HTERT RPE-1 (cell line): ENCODE measurements around the gene MMP7.
"Not testable (repeated sequence)": the region's sequence is repeated elsewhere in the genome, so short reads cannot be mapped to it uniquely, and the experiment has no call there.

Experiments
- in situ Hi-C: fragments of 300-500 bp; cut with MboI; formaldehyde crosslinking; loops from 4 replicates; pipeline ENCODE4 v1.14.3; 2020; ENCODE audit warnings: low sequenced_read_pairs

Gene MMP7

DNA sequence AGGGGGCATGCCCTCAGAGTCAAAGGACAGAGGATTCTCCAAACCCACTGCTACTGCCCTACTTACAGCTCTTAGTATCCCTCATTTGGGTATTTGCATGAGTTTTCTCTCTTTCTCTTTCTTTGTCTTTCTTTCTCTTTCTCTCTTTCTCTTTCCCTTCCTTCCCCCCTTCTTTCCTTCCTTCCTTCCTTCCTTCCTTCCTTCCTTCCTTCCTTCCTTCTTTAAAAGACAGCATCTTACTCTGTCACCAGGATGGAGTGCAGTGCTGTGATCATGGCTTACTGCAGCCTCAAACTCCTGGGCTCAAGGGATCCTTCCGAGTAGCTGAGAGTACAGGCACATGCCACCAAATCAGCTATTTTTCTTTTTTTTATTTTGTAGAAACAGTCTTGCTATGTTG is 14.0 kb upstream of the MMP7 start:
- in situ Hi-C loops = no loop called here

DNA sequence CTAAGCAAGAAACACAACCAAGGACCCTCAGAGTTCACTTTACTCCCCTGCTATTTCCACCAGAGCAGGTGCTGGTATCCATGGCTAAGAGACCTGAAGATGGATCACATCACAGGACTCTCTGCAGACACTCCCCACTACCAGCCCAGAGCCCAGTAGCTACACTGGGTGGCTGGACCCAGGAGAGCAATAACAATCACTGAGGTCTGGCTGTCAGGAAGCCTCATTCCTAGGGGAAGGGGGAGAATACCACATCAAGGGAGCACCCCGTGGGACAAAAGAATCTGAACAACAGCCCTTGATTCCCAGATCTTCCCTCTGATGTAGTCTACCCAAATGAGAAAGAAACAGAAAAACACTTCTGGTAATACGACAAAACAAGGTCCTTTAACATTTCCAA is 9.0 kb upstream of the MMP7 start:
- in situ Hi-C loops = no loop called here

DNA sequence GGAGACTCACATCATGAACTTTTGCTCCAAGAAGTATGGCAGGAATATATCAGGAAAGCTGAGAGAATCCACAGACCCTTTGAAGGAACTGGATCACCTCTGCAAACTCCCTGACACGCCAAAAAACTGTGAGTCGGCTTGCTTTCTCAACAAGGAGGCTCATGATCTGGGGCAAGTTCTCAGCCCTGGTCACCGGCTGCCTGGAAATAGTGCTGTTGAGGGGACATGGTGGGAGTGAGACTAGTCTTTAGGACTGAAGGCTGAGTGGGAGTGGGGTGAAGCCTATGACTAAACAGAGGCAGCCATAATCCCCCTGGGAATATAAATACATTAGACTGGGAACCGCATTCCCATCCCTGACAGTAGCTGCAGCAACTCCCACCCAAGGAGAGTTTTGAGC is 8.4 kb upstream of the MMP7 start:
- in situ Hi-C loops = no loop called here

DNA sequence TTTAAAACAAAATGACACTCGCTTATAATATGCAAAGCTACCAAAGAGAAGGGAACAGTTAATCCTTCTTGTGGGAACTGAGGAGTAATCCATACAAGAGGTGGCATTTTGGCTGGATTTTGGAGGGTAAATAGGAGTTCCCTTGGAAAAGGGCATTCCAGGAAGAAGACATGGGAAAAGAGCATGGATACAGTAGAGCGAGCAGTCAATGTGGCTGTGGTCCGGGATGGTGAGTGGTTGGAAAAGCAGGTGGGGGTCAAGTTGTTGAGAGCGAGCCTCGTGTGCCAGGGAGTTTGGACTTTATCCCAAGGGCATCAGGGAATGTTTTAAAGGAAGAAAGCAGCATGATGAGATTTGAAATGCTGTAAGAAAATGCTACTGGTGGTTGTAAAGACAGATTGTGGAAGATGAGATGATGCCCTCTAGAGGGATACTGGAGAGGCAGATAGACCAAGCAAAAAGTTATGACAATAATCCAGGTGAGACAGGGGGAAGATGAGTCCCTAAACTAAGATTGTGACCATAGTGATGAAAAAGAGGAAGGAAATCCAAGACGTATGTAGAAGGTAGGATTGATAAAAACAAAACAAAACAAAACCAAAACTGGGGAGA is 3.8 kb upstream of the MMP7 start:
- in situ Hi-C loops = no loop called here

DNA sequence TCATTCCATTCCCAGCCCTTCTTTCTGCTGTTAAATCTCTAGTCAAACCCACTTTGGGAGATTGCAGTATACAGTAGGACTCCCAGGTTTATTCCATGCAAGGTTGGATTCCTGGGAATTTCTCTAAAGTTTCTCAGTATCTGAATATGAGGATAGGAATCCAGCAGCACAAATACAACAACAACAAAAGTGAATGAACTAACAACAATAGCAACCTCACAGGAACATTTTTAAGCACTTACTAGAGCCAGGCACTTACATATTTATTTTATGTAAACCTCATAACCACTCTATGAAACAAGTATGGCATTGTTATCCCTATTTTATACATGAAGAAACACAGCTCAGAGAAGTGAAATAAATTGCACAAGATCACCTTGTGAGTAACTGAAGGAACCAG is 1.9 kb downstream of the MMP7 start:
- in situ Hi-C loops = no loop called here

DNA sequence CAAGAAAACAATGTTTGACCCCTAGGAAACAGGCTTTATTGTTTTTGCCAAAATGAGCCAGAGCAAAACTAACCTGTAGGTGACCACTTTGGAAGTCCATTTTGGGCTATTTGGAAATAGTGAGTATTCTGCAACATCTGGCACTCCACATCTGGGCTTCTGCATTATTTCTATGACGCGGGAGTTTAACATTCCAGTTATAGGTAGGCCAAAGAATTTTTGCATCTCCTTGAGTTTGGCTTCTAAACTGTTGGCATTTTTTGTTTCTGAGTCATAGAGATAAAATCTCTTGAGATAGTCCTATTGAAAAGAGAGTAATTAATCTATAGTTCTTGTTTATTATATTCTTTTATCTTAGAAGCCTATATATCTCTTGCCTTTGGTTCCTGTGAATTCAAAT is 2.9 kb downstream of the MMP7 start:
- in situ Hi-C loops = no loop called here

DNA sequence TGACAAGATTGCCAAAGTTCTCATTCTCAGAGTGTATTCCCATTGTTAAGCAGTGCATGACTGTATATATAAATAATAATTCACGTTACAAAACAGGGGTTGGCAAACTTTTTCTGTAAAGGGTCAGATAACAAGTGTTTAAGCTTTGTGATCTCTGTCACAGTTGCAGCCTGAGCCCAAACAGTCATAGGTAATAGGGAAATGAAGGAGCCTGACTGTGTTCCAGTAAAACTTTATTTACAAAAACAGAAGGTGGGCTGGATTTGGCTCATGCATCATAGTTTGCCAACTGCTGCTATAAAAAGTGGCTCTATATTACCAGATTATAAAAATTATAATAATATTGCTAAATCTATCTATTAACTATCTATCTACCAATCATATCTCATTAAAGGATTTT is 3.5 kb downstream of the MMP7 start:
- in situ Hi-C loops = no loop called here

DNA sequence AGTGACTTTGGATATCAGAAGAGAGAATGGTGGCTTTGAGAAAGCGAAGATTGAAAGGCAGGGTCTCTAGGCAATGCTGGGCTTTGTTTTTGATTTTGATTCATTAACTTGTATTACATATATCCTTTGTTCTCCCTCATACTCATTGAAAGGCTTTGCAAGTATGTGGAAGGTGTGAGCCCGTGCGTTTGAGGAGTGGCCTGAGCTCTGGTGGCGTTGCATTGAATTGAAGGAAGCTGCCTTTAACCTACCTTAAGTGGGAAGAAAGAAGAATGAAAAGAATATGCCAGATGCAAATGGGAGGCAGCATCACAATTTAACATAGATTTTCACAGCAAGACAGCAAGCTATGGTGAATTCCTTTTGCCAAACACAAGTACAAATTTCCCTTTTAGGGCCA is 6.7 kb downstream of the MMP7 start:
- in situ Hi-C loops = no loop called here

DNA sequence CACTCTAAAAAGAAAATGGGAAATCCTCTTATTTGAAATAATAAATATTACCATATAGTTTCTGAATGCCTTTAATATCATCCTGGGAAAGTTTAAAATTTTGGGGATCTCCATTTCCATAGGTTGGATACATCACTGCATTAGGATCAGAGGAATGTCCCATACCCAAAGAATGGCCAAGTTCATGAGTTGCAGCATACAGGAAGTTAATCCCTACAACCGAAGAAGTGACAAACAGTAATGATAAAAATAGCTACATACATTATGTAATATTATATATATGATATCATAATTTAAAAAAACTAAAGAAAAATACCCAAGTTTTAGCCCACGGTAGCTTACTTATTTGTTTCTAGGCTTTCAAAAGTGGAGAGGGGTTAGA is 7.4 kb downstream of the MMP7 start:
- in situ Hi-C loops = no loop called here

DNA sequence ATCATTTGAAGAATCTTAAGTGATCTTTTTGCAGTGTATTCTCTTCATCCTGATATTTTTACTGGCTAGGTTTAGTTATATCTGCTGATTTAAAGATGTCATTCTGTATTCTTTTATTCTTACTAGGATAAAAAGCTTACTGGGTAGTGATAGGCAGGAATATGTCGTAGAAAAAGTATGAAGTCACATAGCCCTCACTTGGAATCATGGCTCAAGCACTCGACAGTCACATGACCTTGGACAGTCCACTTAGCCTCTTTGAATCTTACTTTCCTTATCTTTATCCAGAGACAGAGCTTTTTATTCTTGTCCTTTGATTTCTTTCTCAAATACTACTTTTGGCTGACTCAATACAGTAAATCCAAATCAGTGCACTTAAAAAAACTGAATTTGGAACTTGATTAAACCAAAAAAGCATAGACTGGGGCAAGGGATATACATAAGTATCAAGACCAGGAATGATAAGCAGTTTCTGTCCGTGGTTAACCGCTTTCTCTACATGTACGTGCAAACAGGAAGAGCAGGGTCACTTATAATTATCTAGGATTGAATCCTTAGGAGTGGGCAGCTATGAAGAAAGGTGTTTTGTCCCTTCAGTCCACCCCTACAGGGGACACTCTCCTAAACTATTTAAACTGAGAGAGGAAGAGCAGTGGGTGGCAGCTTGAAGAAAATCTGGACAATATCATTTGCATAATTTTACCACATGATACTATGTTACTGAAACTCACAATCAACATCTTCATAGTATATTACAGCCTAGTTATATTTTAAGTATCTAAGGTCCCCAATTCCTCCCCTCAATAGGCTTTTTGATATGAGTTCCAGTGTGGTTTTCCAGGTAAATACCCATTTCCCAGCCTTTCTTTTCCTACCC is 8.0 kb downstream of the MMP7 start:
- in situ Hi-C loops = no loop called here

DNA sequence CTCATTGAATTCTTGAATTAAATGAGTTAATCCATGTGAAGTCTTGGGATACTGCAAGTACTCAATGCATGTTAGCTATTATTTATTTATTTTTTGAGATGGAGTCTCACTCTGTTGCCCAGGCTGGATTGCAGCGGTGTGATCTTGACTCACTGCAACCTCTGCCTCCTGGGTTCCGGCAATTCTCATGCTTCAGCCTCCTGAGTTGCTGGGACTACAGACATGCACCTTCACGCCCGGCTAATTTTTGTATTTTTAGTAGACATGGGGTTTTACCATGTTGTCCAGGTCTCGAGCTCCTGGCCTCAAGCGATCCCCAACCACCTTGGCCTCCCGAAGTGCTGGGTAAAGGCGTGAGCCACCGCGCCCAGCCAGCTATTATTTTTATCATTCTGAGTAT is 9.4 kb downstream of the MMP7 start:
- in situ Hi-C loops = no loop called here

DNA sequence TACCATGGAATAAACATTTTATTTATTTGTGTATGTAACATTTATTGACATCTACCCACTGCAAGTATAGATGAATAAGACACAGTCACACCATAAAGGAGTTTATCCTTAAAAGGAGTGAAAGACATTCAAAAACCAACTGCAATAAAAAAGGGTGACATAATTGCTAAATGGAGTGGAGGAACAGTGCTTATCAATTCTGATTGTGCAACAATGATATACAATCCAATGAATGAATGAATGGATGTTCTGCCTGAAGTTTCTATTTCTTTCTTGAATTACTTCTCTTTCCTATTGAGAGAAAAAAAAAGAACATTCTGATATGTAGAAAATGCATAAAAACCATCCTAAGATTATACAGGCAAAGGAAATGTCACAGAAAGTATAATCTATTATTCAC is 10.0 kb downstream of the MMP7 start:
- in situ Hi-C loops = no loop called here

DNA sequence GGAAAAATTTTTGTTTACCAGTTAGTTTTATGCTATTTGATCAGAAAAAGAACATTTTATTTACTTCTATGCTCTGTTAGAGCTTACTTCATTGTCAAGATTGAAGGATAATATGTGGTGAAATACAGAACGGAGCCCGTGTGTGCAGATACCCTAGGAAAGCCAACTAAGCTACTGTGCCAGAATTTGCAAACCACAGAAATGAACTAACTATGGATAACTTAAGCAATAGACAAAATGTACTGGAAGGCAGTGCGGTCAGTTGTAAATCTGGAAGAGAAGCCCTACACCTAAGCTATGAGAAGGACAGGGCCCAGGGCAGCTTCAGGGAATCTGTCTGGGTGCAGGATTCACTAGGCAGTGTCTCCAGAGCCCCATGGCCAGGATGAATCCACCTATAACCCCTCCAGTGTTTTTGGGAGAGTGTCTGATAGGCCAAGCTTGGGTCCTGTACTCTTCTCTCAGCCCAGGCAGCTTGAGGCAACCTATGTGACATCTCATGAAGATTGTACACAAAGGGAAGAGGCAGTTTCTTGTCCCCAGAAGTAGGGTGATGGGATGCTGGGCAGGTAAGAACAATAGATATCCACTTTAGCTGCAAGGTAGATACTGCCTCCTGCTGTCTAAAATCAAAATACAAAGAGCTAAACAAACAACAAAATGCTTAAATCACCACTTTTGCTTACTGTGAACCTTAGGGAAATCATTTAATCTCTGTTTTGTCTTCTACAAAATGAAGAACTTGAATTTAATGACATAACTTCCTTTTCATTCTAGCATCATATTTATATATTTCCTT is 12.1 kb downstream of the MMP7 start:
- in situ Hi-C loops = no loop called here

DNA sequence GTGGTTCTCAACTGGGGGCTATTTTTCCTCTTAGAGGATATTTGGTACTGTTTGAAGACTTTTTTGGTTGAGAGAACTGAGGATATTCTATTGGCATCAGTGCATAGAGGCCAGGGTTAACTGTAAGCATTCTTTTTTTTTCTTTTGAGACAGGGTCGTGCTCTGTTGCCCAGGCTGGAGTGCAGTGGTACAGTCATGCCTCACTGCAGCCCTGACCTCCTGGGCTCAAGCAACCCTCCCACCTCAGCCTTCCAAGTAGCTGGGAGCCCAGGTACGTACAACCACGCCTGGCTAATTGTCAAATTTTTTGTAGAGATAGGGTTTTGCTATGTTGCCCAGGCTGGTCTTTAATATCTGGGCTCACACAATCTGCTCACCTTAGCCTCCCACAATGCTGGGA is 12.9 kb downstream of the MMP7 start:
- in situ Hi-C loops = no loop called here

DNA sequence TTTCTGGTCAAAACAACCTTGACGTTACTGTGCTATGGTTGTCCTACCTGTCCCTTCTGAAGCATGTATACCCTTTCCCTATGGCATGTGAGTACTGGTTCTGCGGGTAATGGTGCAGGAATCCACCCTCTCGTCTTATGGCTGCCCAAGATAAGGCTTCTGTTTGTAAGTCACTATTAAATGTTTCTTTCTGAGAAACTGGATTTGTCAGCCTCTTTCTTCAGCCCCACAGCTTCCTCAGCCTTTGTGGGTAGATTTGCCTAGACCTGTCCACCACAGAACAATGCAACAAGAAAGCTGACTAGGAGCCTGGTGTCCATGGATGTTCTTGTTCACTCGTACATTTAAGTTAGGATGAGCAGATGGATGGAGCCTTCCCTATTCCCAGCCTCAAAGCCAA is 14.4 kb downstream of the MMP7 start:
- in situ Hi-C loops = no loop called here

DNA sequence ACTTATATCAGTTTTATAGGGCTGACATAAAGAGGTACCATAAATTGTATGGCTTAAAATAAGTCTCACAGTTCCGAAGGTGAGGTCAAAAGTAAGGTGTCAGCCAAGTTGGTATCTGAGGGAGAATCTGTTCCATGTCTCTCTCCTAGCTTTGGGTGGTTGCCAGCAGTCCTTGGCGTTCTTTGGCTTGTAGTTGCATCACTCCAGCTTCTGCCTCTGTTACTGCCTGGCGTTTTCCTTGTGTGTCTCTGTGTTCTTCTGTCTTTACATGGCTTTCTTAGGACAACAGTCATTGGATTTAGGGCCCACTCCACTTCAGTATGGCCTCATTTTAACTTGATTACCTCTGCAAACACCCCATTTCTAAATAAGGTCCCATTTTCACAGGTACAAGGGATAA is 16.7 kb downstream of the MMP7 start:
- in situ Hi-C loops = no loop called here

DNA sequence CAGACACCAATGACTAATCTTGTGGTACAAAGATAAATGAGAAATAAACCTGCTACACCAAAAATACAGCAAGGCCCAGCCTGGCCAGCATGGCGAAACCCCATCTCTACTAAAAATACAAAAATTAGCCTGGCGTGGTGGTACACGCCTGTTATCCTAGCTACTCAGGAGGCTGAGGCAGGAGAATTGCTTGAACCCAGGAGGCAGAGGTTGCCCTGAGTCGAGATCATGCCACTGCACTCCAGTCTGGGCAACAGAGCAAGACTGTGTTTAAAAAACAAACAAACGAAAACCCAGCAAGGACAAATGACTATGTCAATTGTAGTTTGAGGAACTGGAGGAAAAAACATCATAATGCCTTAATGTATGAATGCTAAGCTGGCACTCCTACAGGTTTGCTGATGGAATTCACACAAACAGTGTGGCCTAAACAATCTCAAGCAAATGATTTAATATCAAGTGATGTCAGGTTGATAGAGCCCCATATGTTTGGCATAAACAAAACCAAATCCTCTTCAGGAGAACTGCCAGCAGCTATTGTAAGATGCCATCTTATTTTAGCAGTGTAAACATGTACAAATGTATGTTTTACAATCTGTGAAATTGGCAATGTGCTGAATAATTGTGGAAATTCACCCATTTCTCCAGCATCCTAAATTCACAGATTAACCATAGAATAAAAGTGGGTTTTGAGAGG is 20.0 kb downstream of the MMP7 start:
- in situ Hi-C loops = no loop called here

DNA sequence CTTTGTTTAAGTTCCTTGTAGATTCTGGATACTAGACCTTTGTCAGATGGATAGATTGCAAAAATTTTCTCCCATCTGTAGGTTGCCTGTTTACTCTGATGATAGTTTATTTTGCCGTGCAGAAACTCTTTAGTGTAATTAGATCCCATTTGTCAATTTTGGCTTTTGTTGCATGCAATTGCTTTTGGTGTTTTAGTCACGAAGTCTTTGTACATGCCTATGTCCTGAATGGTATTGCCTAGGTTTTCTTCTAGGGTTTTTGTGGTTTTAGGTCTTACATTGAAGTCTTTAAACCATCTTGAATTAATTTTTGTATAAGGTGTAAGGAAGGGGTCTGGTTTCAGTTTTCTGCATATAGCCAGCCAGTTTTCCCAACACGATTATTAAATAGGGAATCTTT is 27.7 kb downstream of the MMP7 start:
- in situ Hi-C loops = not testable (repeated sequence)

DNA sequence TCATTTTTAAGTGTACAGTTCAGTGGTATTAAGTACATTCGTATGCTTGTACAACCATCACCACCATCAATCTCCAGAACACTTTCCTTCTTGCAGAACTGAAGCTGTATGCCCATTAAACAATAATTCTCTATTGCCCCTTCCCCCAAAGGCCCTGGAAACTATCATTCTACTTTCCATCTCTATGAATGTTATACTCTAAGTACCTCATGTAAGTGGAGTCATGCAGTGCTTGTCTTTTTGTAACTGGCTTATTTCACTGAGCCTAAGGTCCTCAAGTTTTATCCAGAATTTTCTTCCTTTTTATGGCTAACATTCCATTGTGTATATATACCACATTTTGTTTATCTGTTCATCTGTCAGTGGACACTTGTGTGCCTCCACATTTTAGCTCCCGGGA is 29.7 kb downstream of the MMP7 start:
- in situ Hi-C loops = no loop called here

DNA sequence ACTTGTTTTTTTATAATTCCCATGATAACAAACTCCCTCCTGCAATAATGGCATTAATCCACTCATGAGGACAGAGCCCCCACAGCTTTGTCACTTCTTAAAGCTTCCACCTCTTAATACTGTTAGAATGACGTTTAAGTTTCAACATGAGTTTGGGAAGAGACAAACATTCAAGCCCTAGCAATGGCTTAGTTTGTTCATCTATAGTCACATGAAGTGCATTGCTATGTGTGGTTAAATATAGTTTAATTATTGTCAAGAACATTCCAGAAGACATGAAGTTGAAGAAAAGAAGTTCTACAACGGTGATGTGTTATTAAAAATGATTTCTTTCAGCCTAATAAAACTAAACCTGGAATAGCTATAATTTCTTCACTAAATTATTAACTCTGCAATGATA is 30.6 kb downstream of the MMP7 start:
- in situ Hi-C loops = no loop called here

DNA sequence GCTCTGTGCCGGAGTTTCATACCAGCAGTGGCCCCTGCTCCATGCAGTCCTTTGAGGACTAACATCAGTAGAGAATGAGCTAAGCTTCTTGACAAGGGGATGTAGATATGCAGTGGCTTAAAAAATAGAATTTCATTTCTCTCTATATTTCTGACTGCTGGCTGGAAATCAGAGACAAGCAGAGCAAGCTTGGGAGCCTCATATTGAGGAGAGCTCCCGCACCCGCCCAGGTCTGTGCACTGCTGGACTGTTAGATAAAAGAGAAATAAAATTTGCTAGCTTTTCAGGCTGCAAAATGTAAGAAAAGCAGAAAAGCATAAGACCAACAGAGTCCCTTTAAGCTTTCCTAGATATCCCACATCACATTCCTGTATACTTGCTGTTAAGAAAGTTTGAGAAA is 31.4 kb downstream of the MMP7 start:
- in situ Hi-C loops = no loop called here
